ENCODE measurements around the gene AHCYL1. TPM values are rescaled to one million over a fixed set of nuclear protein-coding genes. Genes with fewer than 3 reads are reported as not detected.

Gene AHCYL1
- total RNA-seq, 2 donors from 2014 or later, result 78.9 to 96.0 TPM

DNA sequence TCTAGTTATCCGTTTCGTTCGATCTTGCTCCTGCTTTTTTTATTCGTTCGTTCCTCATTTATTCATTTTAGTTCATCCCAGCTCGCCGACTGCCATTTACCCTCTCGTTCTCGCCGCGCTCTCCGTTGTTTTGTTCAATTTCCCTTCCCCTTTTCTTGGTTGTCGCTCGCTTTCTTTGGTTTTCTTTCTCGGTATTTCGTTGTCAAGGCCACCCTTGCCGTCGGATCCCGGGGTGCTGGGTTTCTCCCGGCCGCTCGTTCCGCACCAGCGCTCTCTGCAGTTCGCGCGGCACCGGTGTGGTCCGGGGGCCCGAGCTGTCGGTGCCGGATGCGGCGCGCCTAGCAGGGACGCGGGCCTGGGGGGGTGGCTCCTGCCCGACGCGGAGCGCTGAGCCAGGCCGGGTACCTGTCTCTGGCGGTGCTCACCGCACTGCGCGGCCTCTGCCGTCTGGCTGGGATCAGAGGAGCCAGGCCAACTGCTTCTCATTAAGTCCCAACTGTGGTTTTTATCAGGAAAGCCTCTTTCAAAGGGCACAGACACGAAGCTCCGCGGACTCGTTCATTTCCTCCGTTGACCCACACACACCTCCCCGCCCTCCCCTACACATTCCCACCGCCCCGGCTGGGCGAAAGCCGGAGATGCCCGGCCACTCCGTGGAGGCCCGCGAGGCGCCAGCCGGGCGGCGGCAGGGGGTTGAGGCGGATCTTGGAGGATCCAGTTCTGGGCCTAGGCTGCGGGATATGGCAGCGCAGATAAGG, 84.3 kb downstream of the AHCYL1 start:
- H3K36me3 ChIP-seq (ENCODE audit: control insufficient read depth, insufficient read depth, low read length), result no peaks in the 10 kb centered on the region
- H3K4me3 ChIP-seq (ENCODE audit: low read length), result peak overlapping the region; percentile 45
- Mint-ChIP-seq H3K4me3 (peak overlapping the region; percentile 47), H3K27me3 (ENCODE audit: insufficient read depth) (peaks cover 93% of the 10 kb centered on the region), H3K9me3 (no peaks in the 10 kb centered on the region), H3K27ac (no peak overlapping the region), H3K4me1 (peaks cover 9% of the 10 kb centered on the region), H3K36me3 (ENCODE audit: low read depth) (no peaks in the 10 kb centered on the region)
- H3K9me3 ChIP-seq (ENCODE audit: control insufficient read depth, low read length), result no peaks in the 10 kb centered on the region
- TF ChIP-seq, protein P1, sequence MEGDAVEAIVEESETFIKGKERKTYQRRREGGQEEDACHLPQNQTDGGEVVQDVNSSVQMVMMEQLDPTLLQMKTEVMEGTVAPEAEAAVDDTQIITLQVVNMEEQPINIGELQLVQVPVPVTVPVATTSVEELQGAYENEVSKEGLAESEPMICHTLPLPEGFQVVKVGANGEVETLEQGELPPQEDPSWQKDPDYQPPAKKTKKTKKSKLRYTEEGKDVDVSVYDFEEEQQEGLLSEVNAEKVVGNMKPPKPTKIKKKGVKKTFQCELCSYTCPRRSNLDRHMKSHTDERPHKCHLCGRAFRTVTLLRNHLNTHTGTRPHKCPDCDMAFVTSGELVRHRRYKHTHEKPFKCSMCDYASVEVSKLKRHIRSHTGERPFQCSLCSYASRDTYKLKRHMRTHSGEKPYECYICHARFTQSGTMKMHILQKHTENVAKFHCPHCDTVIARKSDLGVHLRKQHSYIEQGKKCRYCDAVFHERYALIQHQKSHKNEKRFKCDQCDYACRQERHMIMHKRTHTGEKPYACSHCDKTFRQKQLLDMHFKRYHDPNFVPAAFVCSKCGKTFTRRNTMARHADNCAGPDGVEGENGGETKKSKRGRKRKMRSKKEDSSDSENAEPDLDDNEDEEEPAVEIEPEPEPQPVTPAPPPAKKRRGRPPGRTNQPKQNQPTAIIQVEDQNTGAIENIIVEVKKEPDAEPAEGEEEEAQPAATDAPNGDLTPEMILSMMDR (conservative IDR thresholded peaks at IDR 0.05), result no peak
- no peaks in the 10 kb centered on the region for H3K4me1 ChIP-seq (ENCODE audit: control insufficient read depth, insufficient read depth, low read length)
- peak; percentile 75 for DNase-seq
- H3K27ac ChIP-seq (ENCODE audit: low read depth, low read length), result no peak overlapping the region
- peaks cover 87% of the 10 kb centered on the region for H3K27me3 ChIP-seq (ENCODE audit: control insufficient read depth, insufficient read depth, low read length, poor library complexity, severe bottlenecking)
- WGBS, 2 experiments (ENCODE audit: insufficient coverage in 1 of 2, insufficient read length in 1 of 2), result 2 to 4% methylated on average over 40 to 68 of the region's 68 CpGs
- H3K9ac ChIP-seq (ENCODE audit: extremely low read depth, low read length, poor library complexity, severe bottlenecking), result no peak overlapping the region

DNA sequence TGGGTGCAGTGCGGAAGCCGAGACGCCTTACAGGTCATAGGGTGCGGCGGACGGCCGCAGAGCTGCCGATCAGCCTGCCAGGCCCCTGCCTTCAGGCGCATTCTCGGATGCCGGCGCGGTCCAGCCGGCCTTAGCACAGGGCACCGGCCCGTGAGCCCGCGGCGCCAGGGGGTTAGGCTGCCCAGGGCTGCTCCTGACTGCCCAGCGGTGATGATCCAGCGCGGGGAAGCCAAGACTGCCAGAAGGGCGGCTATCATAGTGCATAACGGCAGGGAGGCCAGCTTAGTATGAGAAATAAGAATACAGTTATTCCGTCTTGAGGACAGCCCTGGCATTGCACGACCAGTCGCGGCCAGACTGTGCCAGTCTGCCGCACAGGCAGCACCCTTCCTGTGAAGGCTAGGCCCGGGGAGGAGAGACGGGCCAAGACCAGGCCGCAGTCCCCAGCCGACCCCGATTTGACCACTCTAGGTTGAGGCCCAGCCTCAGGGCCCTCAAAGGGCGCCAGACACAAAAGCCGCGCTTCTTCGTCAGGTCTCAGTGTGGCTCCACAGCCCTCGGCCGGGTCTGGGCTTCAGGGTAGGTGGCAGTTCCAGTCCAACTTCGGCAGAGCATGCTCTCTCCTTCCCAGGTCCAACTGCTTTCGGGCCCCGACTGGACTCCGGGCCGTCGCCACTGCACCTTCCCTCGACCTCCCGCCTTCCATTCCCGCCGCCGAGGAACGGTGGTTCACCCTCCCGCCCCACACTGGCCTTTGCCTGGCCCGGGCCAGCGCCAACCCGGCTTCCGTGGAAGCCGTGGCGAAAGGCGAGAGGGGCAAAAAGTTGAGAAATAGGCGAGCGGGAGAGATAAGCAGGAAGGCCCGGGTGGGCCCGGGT, 85.1 kb downstream of the AHCYL1 start:
- TF ChIP-seq, protein P1 (conservative IDR thresholded peaks at IDR 0.05), result no peak

DNA sequence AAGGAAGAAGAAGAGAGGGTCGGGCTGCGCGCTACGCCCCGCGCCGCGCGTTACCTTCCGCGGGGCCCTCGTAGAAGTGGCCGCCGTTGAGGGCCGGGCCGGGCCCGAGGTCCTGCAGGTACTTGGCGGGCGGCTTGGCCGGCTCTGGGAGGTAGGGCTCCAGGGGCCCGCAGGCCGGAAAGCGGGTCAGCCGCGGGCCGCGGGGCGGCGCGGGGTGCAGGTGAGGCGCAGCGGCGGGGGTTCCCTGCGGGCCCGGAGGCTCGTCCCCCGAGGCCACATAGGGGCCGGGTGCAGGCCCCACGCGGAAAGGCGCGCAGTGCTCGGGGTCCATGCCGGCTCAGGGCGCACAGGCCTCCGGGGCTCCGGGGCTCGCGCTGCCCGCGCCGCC, 85.7 kb downstream of the AHCYL1 start:
- no peaks in the 10 kb centered on the region for H3K9me3 ChIP-seq (ENCODE audit: control insufficient read depth, low read length)
- Mint-ChIP-seq H3K9me3 (no peaks in the 10 kb centered on the region), H3K4me1 (peaks cover 9% of the 10 kb centered on the region), H3K4me3 (peak overlapping the region; percentile 47), H3K27ac (no peak overlapping the region), H3K36me3 (ENCODE audit: low read depth) (no peaks in the 10 kb centered on the region), H3K27me3 (ENCODE audit: insufficient read depth) (peaks cover 94% of the 10 kb centered on the region)
- no peak overlapping the region for H3K4me3 ChIP-seq (ENCODE audit: low read length)
- H3K27ac ChIP-seq (ENCODE audit: low read depth, low read length), result no peak overlapping the region
- no peaks in the 10 kb centered on the region for H3K36me3 ChIP-seq (ENCODE audit: control insufficient read depth, insufficient read depth, low read length)
- DNase-seq, result peak; percentile 70
- H3K9ac ChIP-seq (ENCODE audit: extremely low read depth, low read length, poor library complexity, severe bottlenecking), result no peak overlapping the region
- WGBS, 2 experiments (ENCODE audit: insufficient coverage in 1 of 2, insufficient read length in 1 of 2), result 4 to 7% methylated on average over 16 to 52 of the region's 52 CpGs
- TF ChIP-seq, protein P1 (conservative IDR thresholded peaks at IDR 0.05), result no peak
- H3K4me1 ChIP-seq (ENCODE audit: control insufficient read depth, insufficient read depth, low read length), result no peaks in the 10 kb centered on the region
- peaks cover 98% of the 10 kb centered on the region for H3K27me3 ChIP-seq (ENCODE audit: control insufficient read depth, insufficient read depth, low read length, poor library complexity, severe bottlenecking)

More for the DNA sequence above, 85.1 kb downstream of the AHCYL1 start:
- peak overlapping the region; percentile 47 for H3K4me3 Mint-ChIP-seq
- H3K4me1 ChIP-seq (ENCODE audit: control insufficient read depth, insufficient read depth, low read length), result no peaks in the 10 kb centered on the region
- H3K27ac Mint-ChIP-seq, result no peak overlapping the region
- 12 to 13% methylated on average over 22 to 64 of the region's 64 CpGs for WGBS, 2 experiments (ENCODE audit: insufficient coverage in 1 of 2, insufficient read length in 1 of 2)
- no peaks in the 10 kb centered on the region for H3K36me3 ChIP-seq (ENCODE audit: control insufficient read depth, insufficient read depth, low read length)
- H3K27ac ChIP-seq (ENCODE audit: low read depth, low read length), result no peak overlapping the region
- H3K36me3 Mint-ChIP-seq (ENCODE audit: low read depth), result no peaks in the 10 kb centered on the region
- H3K27me3 ChIP-seq (ENCODE audit: control insufficient read depth, insufficient read depth, low read length, poor library complexity, severe bottlenecking), result peaks cover 96% of the 10 kb centered on the region
- H3K9ac ChIP-seq (ENCODE audit: extremely low read depth, low read length, poor library complexity, severe bottlenecking), result no peak overlapping the region
- peak; percentile 80 for DNase-seq
- H3K4me3 ChIP-seq (ENCODE audit: low read length), result no peak overlapping the region
- no peaks in the 10 kb centered on the region for H3K9me3 Mint-ChIP-seq
- H3K9me3 ChIP-seq (ENCODE audit: control insufficient read depth, low read length), result no peaks in the 10 kb centered on the region
- H3K4me1 Mint-ChIP-seq, result peaks cover 9% of the 10 kb centered on the region
- peaks cover 95% of the 10 kb centered on the region for H3K27me3 Mint-ChIP-seq (ENCODE audit: insufficient read depth)

All from endodermal cell (in vitro differentiated cells).